H9 (cell line): ENCODE results near the gene BFSP2. TPM values are rescaled to one million over a fixed set of nuclear protein-coding genes. Genes with fewer than 3 reads are reported as not detected.

ENCODE experiments used
- DNase-seq: peaks from one replicate; pipeline ENCODE4 v3.0.0-alpha.2; 2017
- H2AFZ ChIP-seq: one replicate; pipeline ENCODE4 v1.6.1; 2013; ENCODE audit warnings: mild to moderate bottlenecking, low read length, control low read depth, moderate library complexity
- H2AK5ac ChIP-seq: 2 replicates; pipeline ENCODE4 v1.6.1; 2013; ENCODE audit warnings: low read length, control low read depth, mixed read lengths; ENCODE audit not compliant: insufficient read length
- H2BK120ac ChIP-seq: one replicate; pipeline ENCODE4 v1.6.1; 2013; ENCODE audit warnings: low read depth, mild to moderate bottlenecking, low read length, control low read depth, inconsistent platforms; ENCODE audit not compliant: poor library complexity, severe bottlenecking
- H2BK12ac ChIP-seq: 2 replicates; pipeline ENCODE4 v1.6.1; 2013; ENCODE audit warnings: low read length, control low read depth, mixed read lengths, low read depth; ENCODE audit not compliant: insufficient read length
- H2BK15ac ChIP-seq: 2 replicates; pipeline ENCODE4 v1.6.1; 2013; ENCODE audit warnings: low read depth, low read length, control low read depth
- H2BK20ac ChIP-seq: one replicate; pipeline ENCODE4 v1.6.1; 2013; ENCODE audit warnings: low read depth, mild to moderate bottlenecking, low read length, control low read depth, inconsistent platforms; ENCODE audit not compliant: poor library complexity, severe bottlenecking
- H2BK5ac ChIP-seq: 2 replicates; pipeline ENCODE4 v1.6.1; 2013; ENCODE audit warnings: low read length, control low read depth, mixed read lengths; ENCODE audit not compliant: insufficient read length
- H3K14ac ChIP-seq: 2 replicates; pipeline ENCODE4 v1.6.1; 2013; ENCODE audit warnings: low read length, control low read depth; ENCODE audit not compliant: insufficient read depth
- H3K18ac ChIP-seq: 2 replicates; pipeline ENCODE4 v1.6.1; 2013; ENCODE audit warnings: low read depth, mild to moderate bottlenecking, mixed read lengths, low read length, control low read depth; ENCODE audit not compliant: insufficient read length
- H3K23ac ChIP-seq: 2 replicates; pipeline ENCODE4 v1.6.1; 2013; ENCODE audit warnings: low read length, control low read depth, mixed read lengths, low read depth; ENCODE audit not compliant: insufficient read length
- H3K23me2 ChIP-seq: 2 replicates; pipeline ENCODE4 v1.6.1; 2013; ENCODE audit warnings: low read depth, mild to moderate bottlenecking, mixed read lengths, low read length, control low read depth; ENCODE audit not compliant: insufficient read length, poor library complexity, severe bottlenecking
- H3K27ac ChIP-seq: 2 replicates; pipeline ENCODE4 v1.5.1; 2013; ENCODE audit warnings: low read length, control low read depth, mixed read lengths, low read depth; ENCODE audit not compliant: insufficient read length
- H3K27me3 ChIP-seq: 2 replicates; pipeline ENCODE4 v1.6.1; 2013; ENCODE audit warnings: low read length, control low read depth, inconsistent platforms; ENCODE audit not compliant: insufficient read depth
- H3K4ac ChIP-seq: 2 replicates; pipeline ENCODE4 v1.6.1; 2013; ENCODE audit warnings: low read depth, mild to moderate bottlenecking, control low read depth, inconsistent platforms, low read length, moderate library complexity
- H3K4me1 ChIP-seq: 2 replicates; pipeline ENCODE4 v1.6.1; 2013; ENCODE audit warnings: low read length, control low read depth, inconsistent platforms; ENCODE audit not compliant: insufficient read depth
- H3K4me2 ChIP-seq: 2 replicates; pipeline ENCODE4 v1.6.1; 2013; ENCODE audit warnings: low read length, control low read depth, mixed read lengths; ENCODE audit not compliant: insufficient read length, insufficient read depth
- H3K56ac ChIP-seq: 2 replicates; pipeline ENCODE4 v1.6.1; 2013; ENCODE audit warnings: low read depth, mild to moderate bottlenecking, mixed read lengths, low read length, control low read depth; ENCODE audit not compliant: insufficient read length
- H3K79me1 ChIP-seq: 2 replicates; pipeline ENCODE4 v1.6.1; 2013; ENCODE audit warnings: low read depth, mild to moderate bottlenecking, moderate library complexity, low read length, control low read depth, inconsistent platforms; ENCODE audit not compliant: insufficient read depth, poor library complexity, severe bottlenecking
- H3K79me2 ChIP-seq: 2 replicates; pipeline ENCODE4 v1.6.1; 2013; ENCODE audit warnings: low read length, control low read depth, inconsistent platforms; ENCODE audit not compliant: insufficient read depth
- H3K9ac ChIP-seq: 2 replicates; pipeline ENCODE4 v1.6.1; 2013; ENCODE audit warnings: low read length, control low read depth, mixed read lengths; ENCODE audit not compliant: insufficient read length; ENCODE audit errors: extremely low read depth
- H3K9me3 ChIP-seq: one replicate; pipeline ENCODE4 v1.6.1; 2013; ENCODE audit warnings: low read depth, low read length, inconsistent platforms; ENCODE audit not compliant: control insufficient read depth
- H3T11ph ChIP-seq: one replicate; pipeline ENCODE4 v1.6.1; 2013; ENCODE audit warnings: mild to moderate bottlenecking, low read length, control low read depth, inconsistent platforms
- H4K20me1 ChIP-seq: one replicate; pipeline ENCODE4 v1.6.1; 2013; ENCODE audit not compliant: control insufficient read depth, insufficient read length, insufficient read depth
- H4K5ac ChIP-seq: 2 replicates; pipeline ENCODE4 v1.6.1; 2013; ENCODE audit warnings: low read depth, mild to moderate bottlenecking, mixed read lengths, low read length, control low read depth; ENCODE audit not compliant: insufficient read length
- H4K8ac ChIP-seq: replicated peaks from 2 replicates; pipeline ENCODE4 v1.6.1; 2013; ENCODE audit warnings: low read length, control low read depth, mixed read lengths, low read depth; ENCODE audit not compliant: insufficient read length
- H4K91ac ChIP-seq: 2 replicates; pipeline ENCODE4 v1.6.1; 2013; ENCODE audit warnings: low read depth, mild to moderate bottlenecking, moderate library complexity, mixed read lengths, low read length, control low read depth; ENCODE audit not compliant: insufficient read length
- H3K27ac Mint-ChIP-seq, 3 experiments: 2 replicates in 2 of 3; 3 replicates in 1 of 3; pipeline ENCODE4 v1.8.0; 2020 to 2021; ENCODE audit warnings: mixed read lengths in 3 of 3, mild to moderate bottlenecking in 1 of 3, moderate library complexity in 1 of 3
- H3K27me3 Mint-ChIP-seq: 2 replicates; pipeline ENCODE4 v1.8.0; 2021; ENCODE audit warnings: low read depth, mild to moderate bottlenecking, moderate library complexity, mixed read lengths
- H3K36me3 Mint-ChIP-seq, 3 experiments: 2 replicates in 2 of 3; 3 replicates in 1 of 3; pipeline ENCODE4 v1.8.0; 2020 to 2021; ENCODE audit warnings: low read depth in 3 of 3, mixed read lengths in 3 of 3; ENCODE audit not compliant: insufficient read depth in 1 of 3
- H3K4me1 Mint-ChIP-seq, 2 experiments: 2 replicates each; pipeline ENCODE4 v1.8.0; 2020; ENCODE audit warnings: mixed read lengths in 2 of 2
- H3K4me3 Mint-ChIP-seq, 2 experiments: 2 replicates in 1 of 2; 3 replicates in 1 of 2; pipeline ENCODE4 v1.8.0; 2020 to 2021; ENCODE audit warnings: mild to moderate bottlenecking in 2 of 2, mixed read lengths in 2 of 2, moderate library complexity in 1 of 2
- H3K9me3 Mint-ChIP-seq, 2 experiments: 2 replicates in 1 of 2; 3 replicates in 1 of 2; pipeline ENCODE4 v1.8.0; 2020; ENCODE audit warnings: mild to moderate bottlenecking in 2 of 2, mixed read lengths in 2 of 2, moderate library complexity in 1 of 2
- CTCF ChIP-seq: fragments of 200-600 bp; sonication (generic); conservative IDR thresholded peaks from 3 replicates; pipeline ENCODE4 v1.8.0; 2021; ENCODE audit warnings: antibody characterized with exemption, mild to moderate bottlenecking
- WGBS: extraction: QIAGEN DNeasy Blood & Tissue Kit; methylation state at CpG from one replicate; pipeline ENCODE4 v1.1.7; 2013; ENCODE audit warnings: missing lambda C conversion rate, low lambda C conversion rate, mixed read lengths; ENCODE audit not compliant: insufficient read length; ENCODE audit errors: extremely low coverage; 5-methylcytosine and 5-hydroxymethylcytosine counted together
- total RNA-seq: library from RNA; stranded (reverse); gene quantifications from 2 replicates; pipeline ENCODE4 v1.2.1, GENCODE V29; 2021

The BFSP2 gene
- total RNA-seq, 1 experiment from 2014 or later: not detected

DNA sequence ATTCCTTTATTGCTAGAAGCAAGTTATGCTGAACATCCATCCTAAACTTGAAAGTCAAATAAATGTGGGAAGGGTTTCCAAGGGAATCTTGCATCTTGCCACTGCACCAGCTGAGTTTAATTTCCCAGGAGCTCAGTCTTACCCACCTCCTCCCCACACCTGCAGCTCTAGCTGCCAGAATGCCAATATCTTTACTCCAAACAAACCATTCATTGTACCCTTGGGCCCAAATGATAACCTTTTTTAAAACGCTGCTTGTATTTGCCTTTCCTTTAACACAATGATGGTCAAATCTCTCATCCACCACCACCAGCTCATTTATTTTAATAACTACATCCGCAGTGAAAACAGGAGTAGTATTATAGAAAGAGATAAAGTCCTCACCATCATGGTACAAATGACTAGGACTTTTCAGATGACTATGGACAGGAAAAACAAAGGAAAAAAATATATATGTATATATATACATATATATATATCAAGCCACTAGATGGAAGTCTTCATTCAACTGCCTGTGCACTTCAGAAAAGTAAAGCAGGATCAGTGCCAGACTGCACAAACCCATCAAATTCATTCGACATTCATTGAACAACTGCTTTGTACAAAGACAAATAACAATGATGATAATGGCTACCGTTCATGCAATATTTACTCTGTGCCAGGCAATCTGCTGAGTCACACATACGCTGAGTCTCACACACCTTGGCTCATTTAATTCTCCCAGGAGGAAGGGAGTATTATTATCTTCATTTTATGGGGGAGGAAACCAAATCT lies 44.0 kb downstream of the BFSP2 start:
- Histone ChIP-seq H3K79me2 (no peaks in the 10 kb centered on the region), H4K20me1 (no peaks in the 10 kb centered on the region), H2BK120ac (no peak overlapping the region), H3K27ac (no peak overlapping the region), H3K9me3 (no peaks in the 10 kb centered on the region), H3K9ac (no peak overlapping the region), H3K79me1 (no peaks in the 10 kb centered on the region), H3K4me1 (no peaks in the 10 kb centered on the region), H2AK5ac (no peak overlapping the region), H3K23ac (no peak overlapping the region), H4K5ac (no peak overlapping the region), H4K91ac (no peak overlapping the region), H3K4ac (no peak overlapping the region), H3K4me2 (no peak overlapping the region), H3K56ac (no peak overlapping the region), H4K8ac (no peak overlapping the region), H3K14ac (no peak overlapping the region), H3K18ac (no peak overlapping the region), H2BK20ac (no peak overlapping the region), H3K23me2 (no peaks in the 10 kb centered on the region), H3T11ph (no peak overlapping the region), H2BK15ac (no peak overlapping the region), H2BK5ac (no peak overlapping the region), H3K27me3 (no peaks in the 10 kb centered on the region), H2BK12ac (no peak overlapping the region), H2AFZ (no peak overlapping the region)
- no peaks in the 10 kb centered on the region for H3K36me3 Mint-ChIP-seq
- H3K4me3 Mint-ChIP-seq: no peak overlapping the region
- WGBS: no CpG with 5 or more reads among the region's 5 CpGs
- no peaks in the 10 kb centered on the region for H3K4me1 Mint-ChIP-seq
- peaks cover 4 to 6% of the 10 kb centered on the region in 2 experiments; a peak in 3 of 5 replicates for H3K9me3 Mint-ChIP-seq
- no peak overlapping the region for H3K27ac Mint-ChIP-seq
- no peaks in the 10 kb centered on the region for H3K27me3 Mint-ChIP-seq
- DNase-seq: no peak
- no peak for TF ChIP-seq CTCF
